ENCODE results near the gene RNF149.

RNF149 gene

DNA sequence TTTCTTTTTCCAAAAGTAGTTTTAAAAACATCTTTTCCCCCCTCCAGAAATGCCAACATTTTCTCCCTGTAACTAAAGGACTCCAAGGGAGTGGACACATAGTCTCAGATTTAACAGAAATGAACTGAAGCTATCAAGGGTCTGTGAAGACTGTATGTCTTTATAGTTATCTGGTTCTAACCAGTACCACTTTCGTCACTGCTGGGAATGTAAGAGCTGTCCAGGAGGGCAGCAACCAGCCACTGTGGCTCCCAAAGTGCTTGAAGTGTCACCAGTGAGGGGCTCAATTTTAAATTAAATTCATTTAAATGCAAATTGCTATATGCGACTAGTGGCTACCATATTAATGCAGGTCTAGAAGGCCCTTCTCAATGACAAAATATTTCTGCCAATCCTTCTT is 15.0 kb downstream of the RNF149 start:
- DNase-seq, result no peak

DNA sequence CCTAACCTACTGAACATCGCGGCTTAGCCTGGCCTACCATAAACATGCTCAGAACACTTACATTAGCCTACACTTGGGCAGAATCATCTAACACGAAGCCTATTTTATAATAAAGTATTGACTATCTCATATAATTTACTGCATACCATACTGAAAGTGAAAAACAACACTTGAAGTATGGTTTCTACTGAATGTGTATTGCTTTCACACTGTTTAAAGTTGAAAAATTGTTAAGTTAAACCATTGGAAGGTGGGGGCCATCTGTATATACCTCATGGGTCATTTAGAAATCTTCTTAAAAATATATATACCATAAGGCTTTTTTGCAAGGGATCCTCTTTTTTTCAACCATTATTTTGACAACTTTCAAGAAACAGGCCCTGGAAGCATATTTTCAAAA is 16.5 kb downstream of the RNF149 start:
- no peak for DNase-seq

DNA sequence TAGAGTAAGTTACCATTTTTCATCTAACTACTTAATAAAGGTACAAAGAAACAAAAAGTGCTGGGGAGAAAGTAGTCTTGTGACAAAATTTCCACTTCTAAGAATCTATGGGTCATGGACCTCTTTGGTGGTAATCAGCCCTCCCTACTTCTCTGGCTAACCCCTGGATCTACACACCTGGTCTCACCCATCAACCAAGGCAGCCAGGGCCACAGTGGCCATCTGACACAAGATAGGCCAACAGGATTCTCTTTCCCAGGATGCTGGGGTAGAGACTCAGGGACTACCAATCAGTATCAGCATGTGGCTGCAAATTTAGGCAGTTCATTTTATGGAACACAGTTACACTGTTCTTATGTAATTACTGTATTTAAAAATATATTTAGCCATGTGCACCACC is 17.8 kb downstream of the RNF149 start:
- no peak for DNase-seq

DNA sequence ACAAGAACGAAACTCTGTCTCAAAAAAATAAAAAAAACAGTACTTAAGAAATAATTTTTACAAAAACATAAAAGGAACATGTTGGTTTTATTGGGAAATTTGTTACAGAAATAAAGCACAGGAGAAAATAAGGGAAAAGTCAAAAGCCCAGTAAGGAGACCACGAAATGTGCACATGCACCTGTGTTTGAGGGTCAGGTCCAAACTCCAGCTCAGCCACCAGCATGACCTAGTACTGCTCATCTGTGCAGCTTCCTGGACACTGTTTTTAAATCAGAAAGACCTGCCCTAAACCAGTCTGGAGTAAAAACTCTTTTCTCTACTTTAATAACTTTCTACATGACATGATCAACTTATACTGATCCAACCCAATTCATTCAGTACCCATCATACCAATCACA is 21.2 kb downstream of the RNF149 start:
- DNase-seq, result no peak

DNA sequence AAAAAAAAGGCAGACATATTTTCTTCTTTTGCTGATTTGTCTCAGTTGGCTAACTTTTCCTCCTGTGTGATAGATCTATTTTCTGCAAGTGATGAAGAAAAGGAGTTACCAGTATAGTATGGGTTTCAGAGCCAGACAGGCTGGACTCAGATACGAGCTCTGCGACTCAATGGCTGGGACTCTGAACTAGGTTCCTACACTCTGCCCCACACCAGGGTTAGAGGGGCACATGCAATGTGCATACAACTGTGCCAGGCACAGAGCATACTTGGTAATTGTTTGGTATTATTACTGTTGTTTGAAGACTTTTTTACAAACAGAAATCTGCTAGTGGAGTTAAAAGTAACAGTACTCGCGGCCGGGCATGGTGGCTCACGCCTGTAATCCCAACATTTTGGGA is 21.8 kb downstream of the RNF149 start:
- DNase-seq, result no peak

DNA sequence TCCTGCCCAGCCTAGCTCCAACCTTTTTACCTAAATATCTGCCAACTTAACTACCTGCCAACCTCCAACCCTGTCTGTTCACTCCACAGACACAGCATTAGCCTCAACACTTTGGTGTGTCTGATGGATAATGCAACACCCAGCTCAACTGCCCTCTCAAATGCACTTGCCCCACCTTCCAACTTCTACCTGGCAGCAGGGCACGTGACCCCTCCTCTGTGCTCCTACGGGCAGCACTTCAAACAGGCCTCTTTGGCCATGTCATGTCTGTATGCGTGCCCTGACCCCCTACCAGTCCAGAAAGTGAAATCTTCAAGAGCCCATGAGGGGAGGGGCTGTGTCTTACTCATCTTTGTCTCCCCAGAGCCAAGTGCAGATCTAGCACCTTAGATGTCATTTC is 25.5 kb downstream of the RNF149 start:
- no peak for DNase-seq

DNA sequence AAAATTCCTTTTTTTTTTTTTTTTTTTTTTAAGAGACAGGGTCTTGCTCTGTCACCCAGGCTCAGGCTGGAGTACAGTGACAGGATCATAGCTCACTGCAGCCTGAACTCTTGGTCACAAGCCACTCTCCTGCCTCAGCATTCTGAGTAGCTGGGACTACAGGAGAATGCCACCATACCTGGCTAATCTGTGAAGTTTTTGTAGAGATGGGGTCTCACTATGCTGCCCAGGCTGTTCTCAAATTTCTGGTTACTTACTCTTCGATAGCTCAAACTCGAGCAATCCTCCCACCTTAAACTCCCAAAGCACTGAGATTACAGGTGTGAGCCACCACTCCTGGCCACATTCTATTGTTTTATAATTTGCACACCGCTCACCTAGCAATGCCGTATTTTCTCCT is 27.0 kb downstream of the RNF149 start:
- DNase-seq, result no peak

DNA sequence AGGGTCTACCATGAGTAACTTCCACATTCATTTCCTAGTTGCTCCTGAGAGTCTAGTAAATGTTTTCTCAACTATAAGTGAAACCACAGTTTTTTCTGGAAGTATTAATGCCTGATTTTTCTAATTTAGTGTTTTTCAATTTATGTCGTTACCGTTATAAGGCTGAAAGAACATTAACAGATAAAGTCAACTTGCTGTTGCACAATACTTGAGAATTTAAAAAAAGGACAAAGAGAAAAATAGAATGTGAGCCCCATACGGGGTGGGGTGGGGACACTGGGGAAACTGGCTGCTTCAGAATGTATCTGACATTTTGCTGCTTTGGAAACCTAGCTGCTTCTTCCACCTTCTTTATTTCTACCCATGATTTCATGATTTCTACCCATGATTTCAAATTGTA is 29.6 kb downstream of the RNF149 start:
- DNase-seq, result no peak

DNA sequence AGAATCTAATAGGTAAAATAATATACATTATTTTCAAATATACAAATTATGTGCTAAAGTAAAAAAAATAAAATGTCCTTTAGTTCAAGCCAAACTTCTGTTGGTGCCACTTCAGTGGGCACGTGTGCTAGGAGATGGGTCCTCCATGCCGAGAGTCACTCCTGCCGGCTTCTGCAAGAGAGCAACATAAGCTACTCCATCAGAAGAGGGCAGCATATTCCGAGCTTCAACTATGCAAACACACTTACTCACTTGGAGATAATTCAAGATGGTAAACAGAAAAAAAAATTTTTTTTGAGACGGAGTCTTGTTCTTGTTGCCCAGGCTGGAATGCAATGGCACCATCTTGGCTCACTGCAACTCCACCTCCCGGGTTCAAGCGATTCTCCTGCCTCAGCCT is 31.4 kb downstream of the RNF149 start:
- no peak for DNase-seq

DNA sequence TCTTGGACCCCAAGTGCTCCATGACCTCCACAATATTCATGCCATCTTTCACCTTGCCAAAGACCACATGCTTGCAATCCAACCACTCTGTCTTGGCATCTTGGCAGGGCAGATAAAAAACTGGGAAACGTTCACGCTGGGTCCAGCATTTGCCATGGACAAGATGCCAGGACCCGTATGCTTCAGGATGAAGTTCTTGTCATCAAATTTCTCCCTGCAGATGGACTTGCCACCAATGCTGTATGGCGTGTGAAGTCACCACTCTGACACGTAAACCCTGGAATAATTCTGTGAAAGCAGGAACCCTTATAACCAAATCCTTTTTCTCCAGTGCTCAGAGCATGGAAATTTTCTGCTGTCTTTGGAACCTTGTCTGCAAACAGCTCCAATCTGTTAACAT is 34.4 kb downstream of the RNF149 start:
- no peak for DNase-seq

DNA sequence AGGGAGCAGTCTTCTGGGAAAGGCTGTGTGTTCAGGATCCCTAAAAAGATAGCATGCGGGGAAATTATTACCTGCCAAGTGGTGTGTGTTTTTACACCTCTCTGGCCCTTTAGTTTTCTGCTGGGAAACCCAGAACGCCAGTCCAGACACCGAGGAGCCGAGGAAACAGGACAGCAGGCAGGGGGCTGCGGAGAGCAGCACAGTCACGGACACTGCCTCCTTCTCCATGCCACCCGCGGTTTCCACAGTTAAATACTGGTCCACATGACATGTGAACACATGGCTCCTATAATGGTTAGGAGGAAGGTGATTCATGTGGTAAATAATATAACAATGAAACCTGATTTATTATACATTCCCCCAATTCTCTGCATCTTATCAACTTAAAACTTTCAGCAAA is 35.4 kb downstream of the RNF149 start:
- DNase-seq, result no peak

DNA sequence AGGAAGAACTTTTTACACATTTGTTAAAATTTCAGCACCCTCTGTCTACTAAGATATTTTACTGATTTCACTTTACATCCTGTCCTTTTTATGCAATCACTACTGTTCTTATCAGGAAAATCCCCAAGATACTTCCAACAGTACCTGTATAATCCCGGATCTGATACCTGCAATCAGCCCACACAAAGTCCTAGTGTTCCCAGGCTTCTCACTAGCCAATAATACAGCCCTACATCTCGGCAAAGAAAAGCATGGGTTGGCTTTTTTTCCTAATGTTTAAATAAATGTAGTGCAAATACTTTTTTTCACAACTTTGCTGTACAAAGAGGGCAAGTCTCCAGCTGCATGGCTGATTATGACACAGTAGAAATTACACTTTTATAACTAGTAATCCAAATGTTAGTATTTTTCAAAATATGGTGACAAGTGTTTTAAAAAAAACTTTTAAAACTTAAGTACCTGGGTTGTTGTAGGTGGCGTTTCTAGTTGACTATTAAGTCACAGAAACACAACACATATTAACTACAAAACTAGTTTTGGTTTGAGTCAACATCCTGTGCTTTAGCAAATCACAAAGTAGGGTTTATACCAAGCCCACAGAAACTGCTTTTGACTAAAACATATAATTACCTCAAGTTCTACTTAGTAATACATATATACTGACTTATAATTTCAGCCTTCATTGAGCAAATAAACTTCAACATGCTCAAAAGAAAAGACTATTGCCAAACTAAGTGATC is 36.3 kb downstream of the RNF149 start:
- no peak for DNase-seq

DNA sequence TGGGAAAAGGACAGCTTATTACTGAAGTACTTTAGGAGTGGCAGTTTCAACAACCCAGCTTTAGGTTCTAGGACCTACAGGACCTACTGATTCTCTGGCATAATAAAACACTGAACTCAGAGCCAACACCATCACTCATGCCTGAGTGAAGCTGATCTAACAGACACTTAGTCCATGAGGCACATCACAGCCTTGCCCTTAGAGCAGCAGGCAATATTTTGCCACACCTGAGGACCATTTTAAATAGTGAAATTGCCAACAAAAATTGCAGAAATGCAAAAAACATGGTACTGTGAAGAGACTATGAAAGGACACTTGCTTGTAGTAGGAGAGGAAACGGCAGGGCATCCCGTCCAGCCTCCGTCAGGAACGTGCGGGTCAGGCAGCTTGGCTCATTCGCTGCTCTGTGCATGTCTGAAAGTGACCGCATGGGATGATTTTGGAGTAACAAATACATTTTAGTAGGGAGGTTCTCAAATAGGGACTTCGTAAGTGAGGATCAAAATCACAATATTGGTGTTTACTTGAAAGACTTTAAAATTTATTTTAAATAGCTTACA is 37.7 kb downstream of the RNF149 start:
- DNase-seq, result no peak

DNA sequence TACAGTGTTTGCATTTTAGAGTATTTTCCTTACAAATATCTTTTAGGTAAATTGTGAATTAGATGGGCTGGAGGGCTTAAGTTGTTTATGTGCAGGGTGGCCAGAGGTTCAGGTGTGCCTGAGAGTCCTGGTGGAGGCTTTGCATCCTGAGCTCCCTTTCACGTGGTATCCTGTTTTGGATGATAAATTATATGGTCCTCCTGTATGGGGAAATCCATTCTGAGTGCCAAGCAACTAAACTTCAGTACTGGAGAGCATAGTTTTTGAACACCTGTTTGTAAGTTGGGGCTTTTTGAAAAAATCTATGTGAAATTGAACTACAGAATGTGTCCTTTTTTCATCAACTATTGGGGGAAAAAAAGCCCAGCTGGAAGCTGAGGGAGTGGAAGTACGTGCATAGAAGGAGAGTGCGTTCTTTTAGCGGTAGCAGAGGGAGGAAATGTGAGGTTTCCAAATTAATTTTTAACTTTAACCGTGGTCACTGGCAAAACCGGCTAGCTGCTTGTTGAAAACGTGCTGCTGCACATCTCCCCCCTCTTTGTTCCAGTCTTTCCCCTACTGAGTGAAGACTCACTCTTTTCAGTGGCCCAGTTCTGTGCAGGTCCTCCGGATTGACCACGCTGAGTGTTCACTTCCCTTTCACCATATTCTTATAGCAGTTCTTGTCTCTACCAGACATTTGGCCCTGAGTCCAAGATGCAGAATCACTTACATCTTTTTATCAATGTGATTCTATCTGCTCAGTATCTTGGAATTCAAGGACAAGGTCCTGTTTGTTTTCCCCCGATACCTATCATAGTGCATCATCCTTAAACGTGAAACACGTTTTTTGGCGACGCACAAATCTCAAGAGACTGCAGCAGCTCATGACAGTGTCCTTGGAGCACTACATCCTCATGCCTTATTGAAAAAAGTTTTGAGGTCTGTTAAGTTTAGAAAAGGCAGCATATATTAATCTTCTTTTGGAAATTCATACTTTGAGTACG is 40.5 kb downstream of the RNF149 start:
- no peak for DNase-seq

DNA sequence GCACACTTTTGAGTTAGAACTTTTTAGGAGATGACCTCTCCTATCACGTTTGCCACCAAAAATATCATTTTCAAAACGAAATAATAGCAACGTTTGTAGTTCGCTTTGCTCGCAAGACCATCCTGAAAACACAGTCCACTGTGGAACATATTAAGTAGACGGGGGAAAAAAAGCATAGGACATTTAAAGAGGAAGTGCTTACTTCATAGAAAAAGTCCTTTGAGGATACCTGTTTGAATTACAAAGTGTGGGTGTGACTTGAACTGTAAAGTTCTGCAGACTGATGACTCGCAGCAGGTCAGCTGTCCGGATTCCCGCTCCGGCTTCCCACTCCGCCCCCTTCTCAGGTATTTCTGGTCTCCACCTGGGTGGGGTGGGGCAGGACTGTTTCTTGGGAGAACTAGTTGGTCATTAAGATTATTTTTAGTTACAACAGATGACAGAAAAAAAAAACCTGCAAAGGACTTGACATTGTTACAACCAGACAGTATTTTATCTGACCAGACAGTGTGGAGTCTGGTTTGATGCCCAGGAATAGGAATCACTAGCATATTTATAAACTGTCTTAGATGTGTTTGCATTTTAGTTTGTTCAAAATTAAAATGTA is 42.5 kb downstream of the RNF149 start:
- DNase-seq, result no peak

DNA sequence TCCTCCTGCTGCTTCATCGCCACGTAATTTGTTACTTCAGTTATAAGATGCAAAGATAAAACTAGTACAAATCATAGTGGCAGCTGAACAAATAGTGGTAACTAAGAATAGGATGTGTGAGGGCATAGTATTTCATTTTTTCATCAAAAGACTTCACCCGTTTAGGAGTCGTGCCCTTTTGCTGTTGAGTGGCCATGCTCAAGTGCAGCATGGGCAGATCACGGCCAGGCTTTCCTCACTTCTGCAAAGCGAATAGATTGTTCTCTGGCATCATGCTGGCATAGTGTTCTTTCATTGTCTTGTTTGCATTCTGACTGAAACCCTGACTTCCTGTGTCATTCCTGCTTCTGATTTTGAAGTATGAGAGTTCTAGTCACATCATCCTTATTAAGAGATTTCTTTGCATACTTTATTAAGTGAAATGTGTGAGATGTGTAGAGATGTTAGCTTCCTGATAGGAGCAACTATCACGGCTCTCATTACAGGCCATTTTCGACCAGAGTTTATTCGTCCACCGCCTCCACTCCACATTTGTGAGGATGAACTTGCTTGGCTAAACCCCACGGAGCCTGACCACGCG is 44.1 kb downstream of the RNF149 start:
- DNase-seq, result peak; percentile 10

DNA sequence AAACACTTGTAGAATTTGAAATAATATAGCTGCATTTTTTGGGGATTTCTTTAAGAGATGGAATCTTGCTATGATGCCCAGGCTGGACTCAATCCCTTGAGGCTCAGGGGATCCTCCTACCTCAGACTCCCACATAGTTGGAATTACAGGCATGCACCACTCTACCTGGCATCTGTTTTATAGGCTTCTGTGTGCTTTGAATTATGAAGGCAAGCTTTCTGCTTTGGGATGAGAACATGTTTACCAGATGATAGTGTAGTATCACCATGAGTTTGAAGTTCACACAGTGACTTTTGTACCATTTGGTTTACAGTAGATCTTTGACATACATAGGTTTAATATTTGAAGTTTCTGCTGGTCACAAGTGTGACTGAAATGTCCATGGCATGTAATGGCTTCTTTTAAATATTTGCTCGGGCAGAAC is 45.1 kb downstream of the RNF149 start:
- DNase-seq, result no peak

DNA sequence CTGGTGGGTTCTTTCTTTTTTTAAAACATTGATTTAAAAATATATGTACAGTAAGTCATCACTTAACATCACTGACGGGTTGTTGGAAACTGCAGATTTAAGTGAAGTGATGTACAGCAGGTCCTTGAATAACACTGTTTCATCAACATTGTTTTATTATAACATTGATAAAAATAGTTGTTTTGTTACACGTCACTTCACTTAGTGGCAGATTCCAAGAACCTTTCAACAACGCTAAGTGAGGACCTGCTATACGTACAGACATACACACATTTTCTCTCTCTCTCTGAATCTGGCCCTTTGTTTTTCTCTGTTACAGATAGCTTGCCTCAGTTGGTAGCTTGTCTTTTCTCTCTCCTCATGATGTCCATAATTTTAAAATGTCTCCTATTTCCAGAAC is 46.4 kb downstream of the RNF149 start:
- no peak for DNase-seq

DNA sequence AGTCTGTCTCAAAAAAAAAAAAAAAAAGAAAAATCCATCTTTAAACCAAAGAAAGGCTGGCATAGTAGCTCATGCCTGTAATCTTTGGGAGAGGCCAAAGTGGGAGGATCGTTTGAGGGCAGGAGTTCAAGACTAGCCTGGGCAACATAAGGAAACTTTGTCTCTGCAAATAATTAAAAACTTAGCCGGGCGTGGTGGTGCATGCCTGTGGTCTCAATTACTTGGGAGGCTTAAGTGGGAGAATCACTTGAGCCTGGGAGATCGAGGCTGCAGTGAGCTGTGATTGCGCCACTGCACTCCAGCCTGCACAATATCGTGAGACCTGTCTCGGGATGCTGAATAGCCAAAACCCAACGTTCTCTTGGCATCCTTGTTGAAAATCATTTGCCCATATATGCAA is 49.7 kb downstream of the RNF149 start:
- DNase-seq, result no peak

DNA sequence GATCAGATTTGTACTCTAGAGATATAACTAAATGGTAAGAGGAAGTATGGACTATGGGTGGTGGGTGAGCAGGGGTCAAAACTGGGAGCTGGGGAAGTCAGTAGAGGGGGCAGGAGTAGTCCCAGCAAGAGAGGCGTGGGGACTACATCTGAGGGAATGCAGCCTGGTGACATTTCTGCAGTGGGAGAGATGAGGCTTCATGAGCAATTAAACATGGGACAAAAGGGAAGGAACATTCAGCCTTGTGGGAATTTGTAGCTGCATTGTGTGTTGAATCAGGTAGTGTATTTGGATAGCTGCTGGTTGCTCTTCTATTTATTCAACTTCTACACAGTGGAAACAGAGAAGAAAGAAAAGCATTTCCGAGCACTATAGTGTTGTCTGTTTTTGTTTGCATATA is 52.2 kb downstream of the RNF149 start:
- no peak for DNase-seq

DNA sequence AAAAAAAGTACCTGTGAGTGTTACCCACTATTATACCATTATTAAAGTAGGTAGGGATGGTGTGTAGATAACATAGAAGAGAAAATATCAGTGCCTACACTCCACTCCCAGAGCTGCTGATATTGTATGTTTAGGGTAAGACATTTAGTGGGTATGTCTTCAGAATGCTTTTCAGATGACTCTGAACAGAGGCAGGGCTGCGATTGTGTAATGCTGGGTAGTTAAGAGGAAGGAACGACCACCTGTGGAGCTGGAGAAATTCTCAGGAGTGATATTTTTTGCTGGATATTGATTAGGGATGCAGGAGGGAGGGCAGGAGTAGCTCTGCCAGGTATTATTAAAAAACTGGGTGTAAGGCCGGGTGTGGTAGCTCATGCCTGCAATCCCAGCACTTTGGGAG is 53.0 kb downstream of the RNF149 start:
- no peak for DNase-seq

DNA sequence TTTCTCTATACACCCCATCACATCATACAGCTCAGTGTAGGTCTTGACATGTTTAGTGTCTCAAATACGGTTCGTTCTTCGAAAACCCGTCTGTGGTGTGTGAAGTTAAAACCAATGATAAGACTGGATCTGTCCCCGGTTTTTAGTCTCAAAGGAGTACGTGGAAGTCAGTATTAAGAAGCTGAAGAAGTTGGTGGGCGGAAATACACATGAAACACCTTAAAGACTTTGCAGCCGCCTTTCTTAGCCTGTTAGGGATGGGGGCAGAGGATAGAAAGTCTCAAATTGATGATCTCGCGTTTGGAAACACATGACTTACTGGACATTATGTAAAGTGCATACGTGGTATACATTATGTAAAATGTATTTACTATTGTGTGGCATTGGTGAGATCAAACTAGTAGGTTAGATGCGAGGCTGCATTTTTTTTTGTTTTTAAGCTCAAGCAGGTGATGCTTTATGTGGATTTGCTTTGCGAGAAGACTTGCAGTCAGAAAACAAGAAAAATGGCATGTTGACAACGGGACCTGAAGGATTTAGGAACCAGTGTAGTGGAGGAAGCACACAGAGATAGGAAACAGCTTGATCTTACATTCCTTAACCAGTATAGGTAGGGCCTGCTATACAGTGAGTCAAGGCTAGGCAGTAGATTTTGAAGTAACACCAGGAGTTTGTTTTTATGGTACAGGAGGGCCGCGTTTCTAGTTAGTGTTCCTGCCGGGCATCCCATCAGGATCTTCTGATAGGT is 54.6 kb downstream of the RNF149 start:
- no peak for DNase-seq
